Measurements from ENCODE around the gene DDX6.

- TF ChIP-seq TP53 (CRISPR knock-in tag; IDR thresholded peaks at IDR 0.05) (no peak), CTCF (IDR thresholded peaks at IDR 0.05) (no peak), SMAD3 (CRISPR knock-in tag; IDR thresholded peaks at IDR 0.05; ENCODE audit: borderline replicate concordance) (no peak), NR3C1 (CRISPR knock-in tag; conservative IDR thresholded peaks at IDR 0.05; ENCODE audit: low read depth) (no peak)
Observed at GRCh38 chr11:118812485-118812884, 21.5 kb upstream of the DDX6 start.
